GM18861 (cell line): ENCODE results near the gene MED13L.

Experiments
- ATAC-seq: cut with Tn5 transposase; IDR thresholded peaks from one replicate; pipeline ENCODE4 v1.9.1; 2021; ENCODE audit not compliant: unreplicated experiment

The MED13L gene

DNA sequence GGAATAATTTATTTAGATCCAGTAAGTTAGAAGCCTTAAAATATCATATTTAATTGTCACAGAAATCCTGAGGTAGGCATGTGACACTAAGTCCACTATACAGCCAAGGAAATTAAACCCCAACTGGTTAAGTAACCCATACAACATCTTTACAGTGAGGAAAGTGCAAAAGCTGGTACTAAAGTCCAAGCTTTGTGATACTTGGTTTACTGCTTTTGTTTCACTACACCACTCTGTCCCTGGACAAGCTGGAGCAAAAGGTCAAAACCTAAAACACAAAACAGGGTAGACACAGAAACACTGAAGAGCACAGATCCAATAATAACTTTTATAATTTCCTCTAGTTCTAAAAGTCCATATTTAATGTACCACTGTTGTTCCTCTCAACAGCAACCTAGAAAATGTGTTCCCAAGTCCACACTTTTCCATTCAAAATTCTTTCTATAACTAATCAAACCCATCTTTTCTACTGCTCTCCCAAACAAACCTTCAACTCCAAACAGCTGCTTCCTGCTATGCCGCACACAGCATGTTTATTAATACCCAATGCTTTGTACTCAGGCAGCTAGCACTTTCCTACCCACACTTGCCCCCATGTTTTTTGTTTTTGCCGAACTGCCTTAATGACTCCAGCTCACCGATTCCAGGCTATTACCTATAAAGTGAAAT is 90.9 kb downstream of the MED13L start:
- ATAC-seq = no peak

GRCh38 chr12:116184763-116185162 is 92.7 kb downstream of the MED13L start:
- no peak for ATAC-seq

GRCh38 chr12:116183741-116184141 is 93.8 kb downstream of the MED13L start:
- no peak for ATAC-seq

- ATAC-seq = no peak
Observed at GRCh38 chr12:116182359-116183063, 95.0 kb downstream of the MED13L start.

GRCh38 chr12:116180448-116180847 is 97.0 kb downstream of the MED13L start:
- ATAC-seq = no peak

DNA sequence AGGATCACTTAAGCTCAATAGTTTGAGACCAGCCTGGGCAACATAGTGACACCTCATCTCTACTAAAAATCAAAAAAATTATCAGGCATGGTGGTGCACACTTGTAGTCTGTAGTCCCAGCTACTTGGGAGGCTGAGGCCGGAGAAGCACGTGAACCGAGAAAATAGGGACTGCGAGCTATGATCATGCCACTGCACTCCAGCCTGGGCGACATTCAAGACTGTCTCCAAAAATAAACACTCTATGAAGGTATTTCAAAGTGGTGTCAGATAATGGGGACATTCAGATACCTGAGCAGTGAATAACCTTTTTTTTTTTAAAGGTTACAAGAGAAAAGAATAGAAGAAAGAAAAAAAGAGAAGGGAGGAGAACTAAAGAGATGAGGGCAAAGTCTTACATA is 98.1 kb downstream of the MED13L start:
- no peak for ATAC-seq

- ATAC-seq = no peak
Observed at GRCh38 chr12:116177017-116177416, 100.5 kb downstream of the MED13L start.

DNA sequence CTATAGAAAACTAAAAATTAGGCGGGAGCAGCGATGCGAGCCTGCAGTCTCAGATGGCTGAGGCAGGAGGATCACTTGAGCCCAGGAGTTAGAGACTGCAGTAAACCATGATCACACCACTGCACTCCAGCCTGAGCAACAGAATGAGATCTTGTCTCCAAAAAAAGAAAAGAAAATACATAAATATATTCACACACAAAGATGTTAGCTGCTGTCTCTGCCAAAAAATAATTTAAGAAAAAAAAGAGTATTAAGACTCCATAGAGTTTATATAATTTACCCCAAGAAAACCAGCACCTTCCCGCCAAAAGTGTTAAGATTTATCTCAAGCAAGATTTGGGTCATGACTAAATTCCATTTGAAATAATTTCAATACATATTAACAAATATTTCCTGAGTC is 102.6 kb downstream of the MED13L start:
- no peak for ATAC-seq

GRCh38 chr12:116174006-116174405 is 103.5 kb downstream of the MED13L start:
- no peak for ATAC-seq

GRCh38 chr12:116172224-116172849 is 105.2 kb downstream of the MED13L start:
- ATAC-seq = no peak

DNA sequence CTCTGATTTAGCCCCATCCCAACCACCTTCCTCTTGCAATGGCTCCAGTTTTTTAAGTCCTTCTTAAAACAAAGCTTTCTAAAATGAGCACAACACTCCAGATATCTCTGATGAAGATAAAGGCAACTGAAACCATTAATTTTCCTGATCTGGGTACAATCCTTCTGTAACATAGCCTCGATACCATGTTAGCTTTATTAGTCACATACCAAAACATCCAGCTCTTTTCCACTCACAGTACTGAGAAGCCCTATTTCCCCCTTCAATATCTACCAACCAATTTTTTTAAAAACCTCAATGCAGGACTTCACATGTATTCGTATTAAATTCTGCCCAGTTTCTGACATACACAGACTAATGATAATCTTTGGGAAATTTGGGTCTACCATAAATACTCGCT is 105.9 kb downstream of the MED13L start:
- no peak for ATAC-seq

DNA sequence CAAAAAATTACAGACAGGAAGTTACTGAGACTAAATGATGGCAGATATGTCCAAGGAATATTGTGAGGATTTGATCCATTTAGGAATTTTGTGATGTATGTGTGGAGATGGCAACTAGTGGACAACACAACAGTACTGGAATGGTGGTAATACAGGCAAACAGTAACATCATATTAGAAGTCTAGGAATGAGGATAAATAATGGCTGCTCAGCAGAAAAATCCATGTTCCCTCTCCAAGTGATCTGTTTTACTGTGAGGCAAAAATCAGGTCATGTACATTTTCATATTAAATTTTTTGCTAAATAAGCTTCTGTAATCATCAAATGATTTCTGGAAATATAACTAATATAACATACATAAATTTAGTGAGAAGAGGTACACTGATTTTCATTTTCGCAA is 108.4 kb downstream of the MED13L start:
- no peak for ATAC-seq

DNA sequence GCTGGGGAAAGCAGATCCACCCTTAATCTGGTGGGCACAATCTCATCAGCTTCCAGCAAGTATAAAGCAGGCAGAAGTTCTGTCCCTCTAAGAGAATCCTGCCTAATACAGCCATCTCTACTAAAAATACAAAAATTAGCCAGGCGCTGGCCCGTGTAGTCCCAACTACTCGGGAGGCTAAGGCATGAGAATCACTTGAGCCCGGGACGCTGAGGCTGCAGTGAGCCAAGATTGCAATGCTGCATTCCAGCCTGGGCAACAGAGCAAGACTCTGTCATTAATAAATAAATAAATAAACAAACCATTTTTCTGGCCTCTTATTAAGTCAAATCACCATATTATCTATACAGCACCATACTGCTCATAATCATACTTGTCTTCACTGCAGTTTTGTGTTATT is 111.2 kb downstream of the MED13L start:
- ATAC-seq = no peak

DNA sequence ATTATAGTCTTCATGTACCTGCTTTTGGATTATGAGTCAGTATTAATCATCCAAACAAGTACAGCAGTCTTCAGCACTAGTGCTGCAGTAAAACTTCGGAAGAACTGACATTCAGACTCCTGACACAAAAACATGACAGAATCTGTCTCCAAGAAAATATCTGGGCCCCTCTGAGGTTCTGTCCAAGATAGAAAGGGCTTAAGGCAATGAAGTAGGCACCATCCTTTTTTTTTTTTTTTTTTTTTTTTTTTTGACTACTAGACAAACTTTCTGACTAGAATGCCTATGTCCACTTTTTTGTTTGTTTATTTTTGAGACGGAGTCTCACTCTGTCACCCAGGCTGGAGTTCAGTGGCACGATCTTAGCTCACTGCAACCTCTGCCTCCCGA is 112.5 kb downstream of the MED13L start:
- no peak for ATAC-seq

DNA sequence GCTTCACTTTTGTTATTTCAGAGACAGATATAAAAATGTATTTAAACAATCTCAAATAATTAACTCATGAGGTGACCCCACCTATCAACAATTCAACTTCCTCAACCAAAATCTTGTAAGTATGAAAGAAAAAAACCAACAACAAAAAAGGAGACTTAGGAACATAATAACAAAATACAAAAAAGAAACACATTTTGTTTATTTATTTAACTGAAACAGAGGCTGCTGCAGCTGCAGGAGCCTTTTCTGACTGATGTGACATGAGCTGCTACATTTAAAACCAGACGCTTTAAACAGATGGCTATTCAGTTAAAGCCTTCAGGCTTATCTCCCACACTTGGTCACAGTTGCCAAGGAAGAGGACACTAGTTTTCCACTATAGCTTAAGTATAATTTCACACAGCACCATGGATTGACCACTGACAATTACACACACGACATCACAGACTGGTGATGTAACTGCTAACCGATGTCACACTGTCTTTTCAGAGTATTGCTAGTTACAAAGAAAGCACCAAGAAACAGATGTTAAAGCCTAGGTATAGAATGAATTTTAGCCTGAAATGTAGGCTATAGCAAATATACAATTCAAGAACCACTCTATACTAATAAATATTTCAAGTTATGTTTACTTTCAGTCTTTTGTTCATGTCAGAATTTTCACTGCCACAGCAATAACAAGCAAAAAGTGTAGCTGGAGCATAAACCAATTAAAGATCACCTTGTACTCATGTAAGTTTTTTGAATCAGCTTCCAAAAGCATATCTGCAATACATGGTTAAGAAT is 113.0 kb downstream of the MED13L start:
- ATAC-seq = no peak

- no peak for ATAC-seq
Observed at GRCh38 chr12:116162071-116162470, 115.4 kb downstream of the MED13L start.

- ATAC-seq = no peak
Observed at GRCh38 chr12:116161588-116161987, 115.9 kb downstream of the MED13L start.

DNA sequence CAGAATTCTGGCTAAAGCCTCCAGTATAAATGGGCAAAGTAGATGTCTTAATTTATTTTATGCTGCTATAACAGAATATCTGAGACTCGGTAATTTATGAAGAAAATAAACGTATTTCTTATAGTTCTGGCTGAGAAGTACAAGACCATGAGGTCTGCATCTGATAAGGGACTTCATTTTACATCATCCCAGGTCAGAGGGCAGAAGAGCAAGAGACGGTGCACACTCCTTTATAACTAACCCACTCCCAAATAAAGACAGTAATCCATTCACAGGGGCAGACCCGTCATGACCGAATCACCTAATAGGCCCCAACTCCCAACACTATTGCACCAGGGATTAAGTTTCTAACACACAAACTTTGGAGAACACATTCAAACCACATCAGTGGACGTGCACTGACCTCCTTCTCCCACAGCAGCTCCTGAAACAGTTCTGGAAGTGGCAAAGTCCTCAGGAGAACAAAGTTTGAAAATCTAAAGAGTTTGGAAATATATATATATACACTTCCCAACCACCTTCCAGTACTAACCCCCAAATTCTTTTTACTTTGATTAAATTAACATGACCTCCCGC is 116.5 kb downstream of the MED13L start:
- ATAC-seq = no peak

GRCh38 chr12:116160231-116160630 is 117.3 kb downstream of the MED13L start:
- ATAC-seq = no peak

GRCh38 chr12:116159593-116160200 is 117.8 kb downstream of the MED13L start:
- ATAC-seq = no peak

GRCh38 chr12:116159175-116159574 is 118.3 kb downstream of the MED13L start:
- no peak for ATAC-seq
